Measurements from ENCODE around the gene AMOTL2. TPM values are rescaled to one million over a fixed set of nuclear protein-coding genes. Genes with fewer than 3 reads are reported as not detected.

AMOTL2 gene
- total and polyA plus RNA-seq, 10 of the 15 experiments (the other 5 are each of a cell fraction or from before 2014, with no cell fraction given), result 0.20 to 0.33 TPM; not detected in 8

DNA sequence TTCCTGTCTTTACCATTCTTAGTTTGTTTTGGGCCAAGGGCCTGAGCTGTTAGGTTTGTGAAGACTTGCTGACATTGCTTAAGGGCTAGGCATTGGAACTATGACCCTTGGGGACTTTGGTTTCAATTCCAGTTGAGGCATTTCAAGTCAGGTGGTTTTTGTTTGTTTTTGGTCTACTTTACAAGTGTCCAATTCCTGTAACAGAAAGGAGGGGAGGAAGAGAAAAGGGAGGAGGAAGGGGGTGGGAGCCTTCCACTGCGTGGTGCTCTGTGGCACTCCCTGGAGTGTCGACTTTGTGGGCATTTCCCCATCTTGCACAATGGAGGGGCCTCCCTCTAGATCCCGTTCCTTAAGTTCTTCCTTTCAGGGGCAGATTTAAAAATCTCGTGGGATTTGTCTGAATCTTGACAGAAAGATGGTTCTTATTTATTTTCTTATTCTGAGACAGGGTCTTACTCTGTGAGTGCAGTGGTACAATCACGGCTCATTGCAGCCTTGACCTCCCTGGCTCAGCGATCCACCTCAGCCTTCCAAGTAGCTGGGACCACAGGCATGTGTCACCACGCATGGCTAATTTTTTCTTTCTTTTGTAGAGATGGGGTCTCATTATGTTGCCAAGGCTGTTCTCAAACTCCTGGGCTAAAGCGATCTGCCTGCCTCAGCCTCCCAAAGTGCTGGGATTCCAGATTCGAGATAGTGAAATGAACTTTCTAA, 64.1 kb downstream of the AMOTL2 start:
- no peak overlapping the region for H2AFZ ChIP-seq (ENCODE audit: control insufficient read depth, low read depth, low read length)
- H3K36me3 ChIP-seq (ENCODE audit: control insufficient read depth in 2 of 2, insufficient read depth in 2 of 2, low read length in 1 of 2), result no peaks in the 10 kb centered on the region
- 54% methylated on average over 9 of the region's 9 CpGs for WGBS (ENCODE audit: insufficient coverage, insufficient replicate concordance, low lambda C conversion rate, missing lambda C conversion rate)
- no peak overlapping the region for H3K9ac ChIP-seq (ENCODE audit: control insufficient read depth, insufficient read depth, low read length)
- H4K20me1 ChIP-seq (ENCODE audit: control insufficient read depth, insufficient read depth), result no peaks in the 10 kb centered on the region; the same call in 1 of the 2 replicates
- RAD21 ChIA-PET (ENCODE audit: unreplicated experiment), result no interaction called here
- no TSS peak for BruUV-seq (replicated peaks)
- no peak for DNase-seq (ENCODE audit: low read depth, low spot score)
- no peak overlapping the region for H3K4me3 ChIP-seq
- peaks cover 8% of the 10 kb centered on the region in 2 experiments for H3K27me3 ChIP-seq (replicated peaks in 1 of 2; ENCODE audit: control insufficient read depth in 2 of 2, insufficient read depth in 2 of 2, low read length in 1 of 2)
- CTCF ChIA-PET, result interaction anchor here (1.0 to 5.1 kb wide), 5 partner anchors 12 to 183 kb away, joined by 3 to 83 read pairs (median 6); no protein-coding TSS in a partner anchor
- no peak for FAIRE-seq
- POLR2A ChIA-PET, result no interaction called here
- no peak overlapping the region for H3K4me2 ChIP-seq (ENCODE audit: control insufficient read depth, insufficient read depth)
- no peaks in the 10 kb centered on the region for H3K79me2 ChIP-seq (ENCODE audit: control insufficient read depth, insufficient read depth, low read length)
- no peaks in the 10 kb centered on the region for H3K4me1 ChIP-seq (ENCODE audit: control insufficient read depth, insufficient read depth, low read length)
- intact Hi-C loops (cut with micrococcal nuclease; ENCODE audit: unreplicated experiment), result loop anchor here (5.0 kb wide), 1 partner anchor 98 kb away; no protein-coding TSS in a partner anchor
- SMC1A ChIA-PET (ENCODE audit: uncharacterized antibody, unreplicated experiment), result interaction anchor here (1.2 to 1.8 kb wide), 3 partner anchors 163 to 173 kb away, joined by 3 to 6 read pairs (median 3); no protein-coding TSS in a partner anchor
- in situ Hi-C loops (cut with MboI), result loop anchor here (5.0 kb wide), 1 partner anchor 162 kb away; no protein-coding TSS in a partner anchor
- H3K9me3 ChIP-seq (replicated peaks; ENCODE audit: control insufficient read depth, insufficient read depth, low read length), result no peaks in the 10 kb centered on the region
- no peak for ATAC-seq
- TF ChIP-seq EGR1 (IDR thresholded peaks at IDR 0.05; ENCODE audit: borderline replicate concordance in 1 of 2, low read depth in 2 of 2, low read length in 2 of 2) (no peak), ZBED1 (IDR thresholded peaks at IDR 0.05; ENCODE audit: borderline replicate concordance) (no peak), USF2 (IDR thresholded peaks at IDR 0.05; ENCODE audit: borderline replicate concordance, low read depth, low read length) (no peak), IRF3 (IDR thresholded peaks at IDR 0.05) (no peak), SPI1 (IDR thresholded peaks at IDR 0.05; ENCODE audit: borderline replicate concordance, insufficient read depth, low read depth, low read length) (no peak)
- no peak overlapping the region for H3K27ac ChIP-seq (ENCODE audit: control insufficient read depth, insufficient read depth)
